ENCODE results near the gene RIPOR2. TPM values are rescaled to one million over a fixed set of nuclear protein-coding genes. Genes with fewer than 3 reads are reported as not detected.
A peak's percentile ranks its signal among the peaks of the same experiment; 100 is the strongest.

RIPOR2 gene
- total and polyA plus RNA-seq, 4 donors = 1.6 to 10.9 (median 3.7) TPM

- DNase-seq (ENCODE audit: low spot score) = no peak
- Histone ChIP-seq H3K36me3 (ENCODE audit: control insufficient read depth in 4 of 4, insufficient read depth in 3 of 4, low read depth in 1 of 4, low read length in 3 of 4) (no peaks in the 10 kb centered on the region), H3K4me3 (ENCODE audit: low read depth in 1 of 3, low read length in 3 of 3) (no peak overlapping the region), H3K9me3 (ENCODE audit: control insufficient read depth in 4 of 4, low read length in 3 of 4) (no peaks in the 10 kb centered on the region), H3K27me3 (ENCODE audit: control insufficient read depth in 4 of 4, insufficient read depth in 4 of 4, low read length in 3 of 4) (peaks cover 0 to 4% (median 1%) of the 10 kb centered on the region in 4 donors), H3K9ac (ENCODE audit: low read depth in 1 of 2, low read length in 2 of 2) (no peak overlapping the region), H3K27ac (ENCODE audit: low read depth in 1 of 2, low read length in 2 of 2) (peak overlapping the region in 1 of 2 donors; percentile 12), H3K4me1 (ENCODE audit: control insufficient read depth in 4 of 4, insufficient read depth in 4 of 4, low read length in 3 of 4) (peaks cover 0 to 18% (median 13%) of the 10 kb centered on the region in 4 donors)
- 43% methylated on average over 20 of the region's 20 CpGs for WGBS
- TF ChIP-seq ATF3 (IDR thresholded peaks at IDR 0.05) (no peak), SP1 (IDR thresholded peaks at IDR 0.05) (no peak), JUND (IDR thresholded peaks at IDR 0.05) (no peak), MAX (IDR thresholded peaks at IDR 0.05) (no peak), CTCF (IDR thresholded peaks at IDR 0.05; ENCODE audit: low read depth, low read length, missing input control) (no peak), TAF1 (conservative IDR thresholded peaks at IDR 0.05) (no peak), REST (IDR thresholded peaks at IDR 0.05) (no peak), ZBTB33 (IDR thresholded peaks at IDR 0.05) (no peak)
Observed at GRCh38 chr6:24909241-24910216, 26.2 kb downstream of the RIPOR2 start.

- H3K27me3 ChIP-seq (ENCODE audit: control insufficient read depth in 4 of 4, insufficient read depth in 4 of 4, low read length in 3 of 4) = peaks cover 0 to 4% (median 1%) of the 10 kb centered on the region in 4 donors
- H3K27ac ChIP-seq (ENCODE audit: low read depth in 1 of 2, low read length in 2 of 2) = no peak overlapping the region
- no peak for DNase-seq (ENCODE audit: low spot score)
- H3K4me1 ChIP-seq (ENCODE audit: control insufficient read depth in 4 of 4, insufficient read depth in 4 of 4, low read length in 3 of 4) = peaks cover 0 to 18% (median 13%) of the 10 kb centered on the region in 4 donors
- H3K36me3 ChIP-seq (ENCODE audit: control insufficient read depth in 4 of 4, insufficient read depth in 3 of 4, low read depth in 1 of 4, low read length in 3 of 4) = no peaks in the 10 kb centered on the region
- WGBS = 62% methylated on average over 4 of the region's 4 CpGs
- H3K4me3 ChIP-seq (ENCODE audit: low read depth in 1 of 3, low read length in 3 of 3) = no peak overlapping the region
- H3K9ac ChIP-seq (ENCODE audit: low read depth in 1 of 2, low read length in 2 of 2) = no peak overlapping the region
- peaks cover 0 to 2% (median under 1%) of the 10 kb centered on the region in 4 donors for H3K9me3 ChIP-seq (ENCODE audit: control insufficient read depth in 4 of 4, low read length in 3 of 4)
- no peak for TF ChIP-seq JUND (IDR thresholded peaks at IDR 0.05)
- TF ChIP-seq FOXA2 (IDR thresholded peaks at IDR 0.05) = no peak
- TF ChIP-seq ATF3 (IDR thresholded peaks at IDR 0.05) = no peak
- no peak for TF ChIP-seq REST (IDR thresholded peaks at IDR 0.05)
- no peak for TF ChIP-seq SP1 (IDR thresholded peaks at IDR 0.05)
- TF ChIP-seq NR2F2 (IDR thresholded peaks at IDR 0.05) = no peak
- TF ChIP-seq FOXA1 (IDR thresholded peaks at IDR 0.05) = no peak
- no peak for TF ChIP-seq GABPA (IDR thresholded peaks at IDR 0.05 in 1 of 2, conservative IDR thresholded peaks at IDR 0.05 in 1 of 2)
- no peak for TF ChIP-seq YY1 (IDR thresholded peaks at IDR 0.05)
- no peak for TF ChIP-seq HNF4A (conservative IDR thresholded peaks at IDR 0.05)
- TF ChIP-seq RAD21 (IDR thresholded peaks at IDR 0.05) = no peak
- TF ChIP-seq MAX (IDR thresholded peaks at IDR 0.05) = no peak
- TF ChIP-seq RXRA (IDR thresholded peaks at IDR 0.05) = no peak
- no peak for TF ChIP-seq TAF1 (conservative IDR thresholded peaks at IDR 0.05)
Observed at GRCh38 chr6:24908650-24909035, 27.1 kb downstream of the RIPOR2 start.

Data from liver (tissue), 9 donors.